Retinal pigment epithelial cell (primary cell): Measurements from ENCODE around the gene TEX51.

Experiments
- DNase-seq: peaks from one replicate; pipeline ENCODE4 v3.0.0-alpha.2; 2010; ENCODE audit warnings: low read depth
- H3K4me3 ChIP-seq: 2 replicates; pipeline ENCODE4 v1.5.1; 2011; ENCODE audit warnings: mild to moderate bottlenecking, low read length, control low read depth, moderate library complexity
- CTCF ChIP-seq: conservative IDR thresholded peaks from 2 replicates; pipeline ENCODE4 v1.5.1; 2011; ENCODE audit warnings: low read depth, low read length, control low read depth, inconsistent platforms

Gene TEX51

GRCh38 chr2:126934809-126935208 is 36.1 kb downstream of the TEX51 start:
- DNase-seq: no peak
- H3K4me3 ChIP-seq: no peak overlapping the region
- TF ChIP-seq CTCF: no peak

DNA sequence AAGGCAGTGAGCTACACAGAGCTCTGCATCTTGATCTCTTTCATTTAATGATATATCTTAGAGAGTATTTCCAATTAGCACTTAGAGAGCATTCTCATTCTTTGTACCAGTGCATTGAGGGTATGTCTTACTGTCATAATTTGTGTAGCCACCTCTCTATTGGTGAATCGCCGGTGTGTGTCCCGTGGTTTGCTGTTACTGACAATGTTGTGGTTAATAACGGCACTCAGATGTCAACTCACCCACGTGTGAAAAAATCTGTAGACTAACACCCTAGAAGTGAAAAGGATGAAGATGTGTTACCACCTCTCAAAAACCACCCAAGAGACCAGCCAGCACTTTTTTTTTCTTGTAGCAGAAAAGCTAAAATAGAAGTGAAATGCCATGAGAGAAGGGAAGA is 37.1 kb downstream of the TEX51 start:
- no peak overlapping the region for H3K4me3 ChIP-seq
- no peak for DNase-seq
- no peak for TF ChIP-seq CTCF

- no peak for DNase-seq
- TF ChIP-seq CTCF: no peak
- H3K4me3 ChIP-seq: no peak overlapping the region
These were observed 37.6 kb downstream of the TEX51 start for GRCh38 chr2:126936219-126936723.

GRCh38 chr2:126940331-126940730 is 41.6 kb downstream of the TEX51 start:
- no peak for DNase-seq
- no peak overlapping the region for H3K4me3 ChIP-seq
- TF ChIP-seq CTCF: no peak

- no peak for TF ChIP-seq CTCF
- H3K4me3 ChIP-seq: no peak overlapping the region
- DNase-seq: no peak
These were observed 43.9 kb downstream of the TEX51 start for GRCh38 chr2:126942427-126943203.

DNA sequence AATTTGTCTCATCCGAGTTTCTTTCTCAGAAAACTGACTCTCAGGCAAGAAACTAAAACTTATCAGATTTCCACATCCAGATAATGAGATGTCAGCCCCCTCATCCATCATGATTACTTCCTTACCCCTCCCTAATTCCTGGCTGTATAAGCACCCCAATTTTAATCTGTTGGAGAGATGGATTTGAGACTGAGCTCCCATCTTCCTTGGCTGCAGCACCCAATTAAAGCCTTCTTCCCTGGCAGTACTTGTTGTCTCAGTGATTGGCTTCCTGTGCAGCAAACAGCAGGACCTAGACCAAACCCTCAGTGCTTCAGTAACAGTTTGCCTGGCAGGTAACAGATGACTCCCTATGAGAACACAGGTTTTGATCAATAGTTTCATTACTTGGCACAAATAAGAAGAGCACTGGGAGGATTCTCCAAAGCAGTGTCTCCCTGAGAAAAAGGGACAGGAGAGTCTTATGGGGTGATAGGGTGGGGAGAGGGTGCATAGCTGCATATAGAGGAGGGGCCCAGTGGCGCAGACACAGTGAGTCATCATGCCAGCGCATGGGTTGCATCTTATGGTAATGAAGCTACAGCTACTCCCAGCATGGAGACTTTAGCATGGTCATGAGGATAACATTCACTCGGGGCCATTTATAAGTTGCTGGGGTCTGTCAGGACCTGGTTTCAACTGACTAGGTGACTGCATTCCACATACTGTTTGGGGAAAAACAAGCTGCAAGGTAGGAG is 45.1 kb downstream of the TEX51 start:
- no peak for TF ChIP-seq CTCF
- no peak overlapping the region for H3K4me3 ChIP-seq

More for the DNA sequence above, 45.1 kb downstream of the TEX51 start:
- no peak for DNase-seq
